Activated CD8-positive, alpha-beta T cell treated with anti-CD3 and anti-CD28 coated beads for 36 hours (primary cell): Measurements from ENCODE around the gene HIRIP3. TPM values are rescaled to one million over a fixed set of nuclear protein-coding genes. Genes with fewer than 3 reads are reported as not detected.
A peak's percentile ranks its signal among the peaks of the same experiment; 100 is the strongest.

Experiments used
- ATAC-seq: fragments of 200-7000 bp; cut with Tn5 transposase; one replicate; pipeline ENCODE4 v1.10.0; 2021; ENCODE audit warnings: mild to moderate bottlenecking, moderate library complexity
- CTCF ChIA-PET: fragments of 350-600 bp; sonication (Branson Sonifier 250); formaldehyde crosslinking; loops from one replicate; lab custom pipeline; 2021; ENCODE audit warnings: antibody characterized with exemption; lab: Charles Lee
- POLR2A ChIA-PET: fragments of 350-600 bp; sonication (Branson Sonifier 250); formaldehyde crosslinking; loops from one replicate; lab custom pipeline; 2021; ENCODE audit warnings: antibody characterized with exemption; lab: Charles Lee
- DNase-seq: peaks from one replicate; pipeline ENCODE4 v3.0.0-alpha.2; 2020
- H3K27ac Mint-ChIP-seq: one replicate; pipeline ENCODE4 v1.8.0; 2021; ENCODE audit warnings: mild to moderate bottlenecking, mixed read lengths
- H3K27me3 Mint-ChIP-seq: one replicate; pipeline ENCODE4 v1.8.0; 2021; ENCODE audit warnings: mixed read lengths
- H3K36me3 Mint-ChIP-seq: one replicate; pipeline ENCODE4 v1.8.0; 2021; ENCODE audit warnings: low read depth, mixed read lengths
- H3K4me1 Mint-ChIP-seq: one replicate; pipeline ENCODE4 v1.8.0; 2021; ENCODE audit warnings: low read depth, mixed read lengths
- H3K4me3 Mint-ChIP-seq: one replicate; pipeline ENCODE4 v1.8.0; 2021; ENCODE audit warnings: mild to moderate bottlenecking, moderate library complexity, mixed read lengths
- H3K9me3 Mint-ChIP-seq: one replicate; pipeline ENCODE4 v1.8.0; 2021; ENCODE audit warnings: mixed read lengths
- CTCF ChIP-seq: fragments of 200-600 bp; IDR thresholded peaks from one replicate; pipeline ENCODE4 v1.8.0; 2022; ENCODE audit warnings: antibody characterized with exemption, mild to moderate bottlenecking
- intact Hi-C: fragments of 100-400 bp; cut with micrococcal nuclease; formaldehyde crosslinking; loops from one replicate; pipeline ENCODE4 v1.10.0; 2022
- total RNA-seq, 2 experiments: library from RNA; stranded (reverse); gene quantifications; one replicate each; pipeline ENCODE4 v1.2.3, GENCODE V29; 2021

HIRIP3 gene
- total RNA-seq, 2 experiments from 2014 or later, result 35.2 to 36.4 TPM

- no peaks in the 10 kb centered on the region for H3K9me3 Mint-ChIP-seq
- no peak overlapping the region for H3K4me3 Mint-ChIP-seq
- DNase-seq (no peak), ATAC-seq (no peak)
- intact Hi-C loops, result no loop called here
- H3K36me3 Mint-ChIP-seq, result no peaks in the 10 kb centered on the region
- H3K27ac Mint-ChIP-seq, result no peak overlapping the region
- ChIA-PET CTCF (interaction anchor here (1.0 to 2.7 kb wide), 6 partner anchors 10 to 316 kb away, joined by 3 to 14 read pairs (median 4); partner anchors contain the start of genes HIRIP3 and INO80E), POLR2A (interaction anchor here (0.7 to 1.5 kb wide), 4 partner anchors 11 to 177 kb away, joined by 3 to 6 read pairs (median 4); partner anchors contain the start of genes HIRIP3 and INO80E)
- H3K27me3 Mint-ChIP-seq, result peaks cover 14% of the 10 kb centered on the region
- H3K4me1 Mint-ChIP-seq, result peaks cover 10% of the 10 kb centered on the region
- TF ChIP-seq CTCF, result no peak
Measured at GRCh38 chr16:30006659-30007377, 11.4 kb upstream of the HIRIP3 start.

GRCh38 chr16:30006095-30006473 lies 10.7 kb upstream of the HIRIP3 start:
- DNase-seq, result no peak
- POLR2A ChIA-PET, result interaction anchor here (0.8 to 1.5 kb wide), 4 partner anchors 10 to 118 kb away, joined by 3 to 6 read pairs (median 4); partner anchors contain the start of genes HIRIP3 and INO80E
- Mint-ChIP-seq H3K9me3 (no peaks in the 10 kb centered on the region), H3K27me3 (peaks cover 13% of the 10 kb centered on the region), H3K4me3 (no peak overlapping the region), H3K36me3 (peaks cover 2% of the 10 kb centered on the region), H3K27ac (no peak overlapping the region), H3K4me1 (peaks cover 9% of the 10 kb centered on the region)
- no peak for TF ChIP-seq CTCF
- CTCF ChIA-PET, result interaction anchor here (0.6 to 2.7 kb wide), 13 partner anchors 10 to 315 kb away, joined by 3 to 14 read pairs (median 3); partner anchors contain the start of genes HIRIP3, INO80E, KCTD13 and MVP
- ATAC-seq, result no peak
- intact Hi-C loops, result no loop called here

GRCh38 chr16:30005341-30006094 lies 10.1 kb upstream of the HIRIP3 start:
- H3K36me3 Mint-ChIP-seq, result peaks cover 2% of the 10 kb centered on the region
- H3K4me3 Mint-ChIP-seq, result no peak overlapping the region
- peaks cover 7% of the 10 kb centered on the region for H3K4me1 Mint-ChIP-seq
- H3K9me3 Mint-ChIP-seq, result no peaks in the 10 kb centered on the region
- no peak overlapping the region for H3K27ac Mint-ChIP-seq
- intact Hi-C loops, result no loop called here
- ATAC-seq (peak; percentile 74), DNase-seq (peak; percentile 42)
- peak; percentile 85 for TF ChIP-seq CTCF
- ChIA-PET CTCF (interaction anchor here (0.6 to 2.7 kb wide), 11 partner anchors 9 to 314 kb away, joined by 3 to 14 read pairs (median 3); partner anchors contain the start of genes HIRIP3, INO80E, KCTD13 and MVP), POLR2A (interaction anchor here (0.8 to 1.5 kb wide), 4 partner anchors 10 to 96 kb away, joined by 3 to 6 read pairs (median 3); partner anchors contain the start of genes HIRIP3, INO80E and KCTD13)
- peaks cover 12% of the 10 kb centered on the region for H3K27me3 Mint-ChIP-seq

- no peak for ATAC-seq
- Mint-ChIP-seq H3K9me3 (no peaks in the 10 kb centered on the region), H3K36me3 (peaks cover 2% of the 10 kb centered on the region), H3K27me3 (peaks cover 6% of the 10 kb centered on the region), H3K4me1 (peaks cover 1% of the 10 kb centered on the region), H3K4me3 (no peak overlapping the region), H3K27ac (no peak overlapping the region)
- ChIA-PET POLR2A (interaction anchor here (1.1 kb wide), 1 partner anchor 79 kb away, joined by 3 read pairs; the partner anchor contains the start of gene KCTD13), CTCF (interaction anchor here (1.2 to 2.7 kb wide), 7 partner anchors 9 to 313 kb away, joined by 3 to 14 read pairs (median 5); partner anchors contain the start of genes HIRIP3, INO80E and TAOK2)
- intact Hi-C loops, result no loop called here
- TF ChIP-seq CTCF, result no peak
- no peak for DNase-seq
Measured at GRCh38 chr16:30004811-30005242, 9.4 kb upstream of the HIRIP3 start.
